Upper lobe of left lung (tissue), 6 donors: ENCODE results near the gene ST8SIA6. TPM values are rescaled to one million over a fixed set of nuclear protein-coding genes. Genes with fewer than 3 reads are reported as not detected.

Experiments
- ATAC-seq, 2 donors: fragments of 200-7000 bp; cut with Tn5 transposase; one replicate each; pipeline ENCODE4 v1.9.1; 2022; ENCODE audit warnings: mild to moderate bottlenecking in 2 of 2, moderate library complexity in 2 of 2; ENCODE audit not compliant: low FRiP score in 2 of 2
- DNase-seq, 2 donors: peaks; one replicate each; pipeline ENCODE4 v3.0.0-alpha.2; 2019 to 2020
- H3K27ac ChIP-seq, 4 donors: fragments of 200-600 bp; sonication (generic); one replicate each; pipeline ENCODE4 v1.5.1; 2016 to 2019
- H3K27me3 ChIP-seq, 4 donors: fragments of 200-600 bp; sonication (generic); one replicate each; pipeline ENCODE4 v1.5.1; 2017 to 2019
- H3K36me3 ChIP-seq, 4 donors: fragments of 200-600 bp; sonication (generic); one replicate each; pipeline ENCODE4 v1.5.1; 2016 to 2019
- H3K4me1 ChIP-seq, 4 donors: fragments of 200-600 bp; sonication (generic); one replicate each; pipeline ENCODE4 v1.5.1; 2018 to 2019
- H3K4me3 ChIP-seq, 4 donors: fragments of 200-600 bp; sonication (generic); one replicate each; pipeline ENCODE4 v1.5.1; 2017 to 2019; ENCODE audit warnings: mild to moderate bottlenecking in 2 of 4, moderate library complexity in 1 of 4
- H3K9me3 ChIP-seq, 4 donors: fragments of 200-600 bp; sonication (generic); one replicate each; pipeline ENCODE4 v1.5.1; 2018 to 2019
- EP300 ChIP-seq, 4 donors: sonication (generic); formaldehyde crosslinking; IDR thresholded peaks; one replicate each; pipeline ENCODE4 v1.5.1; 2017; ENCODE audit warnings: antibody characterized with exemption in 4 of 4, control low read depth in 2 of 4
- POLR2A ChIP-seq, 4 donors: fragments of 450-650 bp; IDR thresholded peaks; one replicate each; pipeline ENCODE4 v1.5.1; 2016 to 2017; ENCODE audit warnings: antibody characterized with exemption in 4 of 4, mild to moderate bottlenecking in 2 of 4
- POLR2AphosphoS5 ChIP-seq, 2 donors: sonication (generic); formaldehyde crosslinking; IDR thresholded peaks; one replicate each; pipeline ENCODE4 v1.5.1; 2017; ENCODE audit warnings: antibody characterized with exemption in 2 of 2
- WGBS, 2 donors: methylation state at CpG; one replicate each; pipeline ENCODE4 v1.1.5; 2017 to 2018; 5-methylcytosine and 5-hydroxymethylcytosine counted together
- total RNA-seq, 6 donors: library from RNA; depleted of rRNA in 4 of 6; stranded (reverse); fragments of >200 nt in 4 of 6; gene quantifications; one replicate each; pipeline versions ENCODE4 v1.1.0 to v1.2.1, GENCODE V29; 2016 to 2021
- TF ChIP-seq, protein P1 (sequence below), 6 experiments: fragments of 450-650 bp in 4 of 6; fragments of 200-600 bp in 2 of 6; sonication (generic) in 2 of 6; IDR thresholded peaks; one replicate each; pipeline ENCODE4 v1.5.1; 2016 to 2019; ENCODE audit warnings: antibody characterized with exemption in 6 of 6
- donor health status: DM: no; HTN: no; CAD: no; lungs with moderate emphysema.
- donor health status: DM: no; HTN: yes; CAD: no; lungs with severe emphysema.

The ST8SIA6 gene
- total RNA-seq, 6 donors from 2014 or later: 5.5 to 12.6 (median 7.0) TPM

DNA sequence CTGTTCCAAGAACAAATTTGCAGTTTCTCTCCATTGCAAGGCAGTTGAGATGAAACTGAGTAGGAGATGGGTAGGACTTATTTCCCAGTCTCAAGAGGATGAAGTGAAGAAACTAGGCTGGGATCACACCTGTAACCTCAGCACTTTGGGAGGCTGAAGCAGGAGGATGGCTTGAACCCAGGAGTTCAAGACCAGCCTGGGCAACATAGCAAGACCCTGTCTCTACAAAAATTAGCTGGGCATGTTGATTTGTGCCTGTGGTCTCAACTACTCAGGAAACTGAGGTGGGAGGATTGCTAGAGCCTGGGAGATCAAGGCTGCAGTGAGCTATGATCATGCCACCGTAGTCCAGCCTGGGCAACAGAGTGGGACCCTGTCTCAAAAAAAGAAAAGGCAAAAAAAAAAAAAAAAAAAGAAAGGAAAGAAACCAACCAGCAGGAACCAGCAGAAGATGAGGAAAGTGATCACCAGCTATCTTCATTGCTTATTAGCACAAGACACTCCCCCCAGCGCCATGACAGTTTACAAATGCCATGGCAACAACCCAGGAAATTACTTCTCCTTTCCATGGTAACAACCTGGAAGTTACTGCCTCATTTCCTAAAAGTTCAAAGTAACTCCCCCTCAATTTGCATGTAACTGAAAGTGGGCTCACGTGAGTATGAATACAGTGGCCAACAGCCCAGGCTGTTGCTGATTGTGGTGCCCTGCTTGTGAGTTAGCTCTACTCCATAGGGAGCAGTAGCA is 18.3 kb upstream of the ST8SIA6 start:
- WGBS, 2 donors: 82 to 86% methylated on average over 3 of the region's 3 CpGs
- Histone ChIP-seq H3K27ac (no peak overlapping the region), H3K4me3 (no peak overlapping the region), H3K4me1 (peaks cover 0 to 4% (median 0%) of the 10 kb centered on the region in 4 donors), H3K9me3 (no peaks in the 10 kb centered on the region), H3K36me3 (no peaks in the 10 kb centered on the region), H3K27me3 (no peaks in the 10 kb centered on the region)
- DNase-seq (no peak), ATAC-seq (peak in 1 of 2 donors; percentile 10)
- TF ChIP-seq, protein P1, sequence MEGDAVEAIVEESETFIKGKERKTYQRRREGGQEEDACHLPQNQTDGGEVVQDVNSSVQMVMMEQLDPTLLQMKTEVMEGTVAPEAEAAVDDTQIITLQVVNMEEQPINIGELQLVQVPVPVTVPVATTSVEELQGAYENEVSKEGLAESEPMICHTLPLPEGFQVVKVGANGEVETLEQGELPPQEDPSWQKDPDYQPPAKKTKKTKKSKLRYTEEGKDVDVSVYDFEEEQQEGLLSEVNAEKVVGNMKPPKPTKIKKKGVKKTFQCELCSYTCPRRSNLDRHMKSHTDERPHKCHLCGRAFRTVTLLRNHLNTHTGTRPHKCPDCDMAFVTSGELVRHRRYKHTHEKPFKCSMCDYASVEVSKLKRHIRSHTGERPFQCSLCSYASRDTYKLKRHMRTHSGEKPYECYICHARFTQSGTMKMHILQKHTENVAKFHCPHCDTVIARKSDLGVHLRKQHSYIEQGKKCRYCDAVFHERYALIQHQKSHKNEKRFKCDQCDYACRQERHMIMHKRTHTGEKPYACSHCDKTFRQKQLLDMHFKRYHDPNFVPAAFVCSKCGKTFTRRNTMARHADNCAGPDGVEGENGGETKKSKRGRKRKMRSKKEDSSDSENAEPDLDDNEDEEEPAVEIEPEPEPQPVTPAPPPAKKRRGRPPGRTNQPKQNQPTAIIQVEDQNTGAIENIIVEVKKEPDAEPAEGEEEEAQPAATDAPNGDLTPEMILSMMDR (IDR thresholded peaks at IDR 0.05): no peak
- no peak for TF ChIP-seq EP300 (IDR thresholded peaks at IDR 0.05)
- no peak for TF ChIP-seq POLR2A (IDR thresholded peaks at IDR 0.05)
- TF ChIP-seq POLR2AphosphoS5 (IDR thresholded peaks at IDR 0.05): no peak

DNA sequence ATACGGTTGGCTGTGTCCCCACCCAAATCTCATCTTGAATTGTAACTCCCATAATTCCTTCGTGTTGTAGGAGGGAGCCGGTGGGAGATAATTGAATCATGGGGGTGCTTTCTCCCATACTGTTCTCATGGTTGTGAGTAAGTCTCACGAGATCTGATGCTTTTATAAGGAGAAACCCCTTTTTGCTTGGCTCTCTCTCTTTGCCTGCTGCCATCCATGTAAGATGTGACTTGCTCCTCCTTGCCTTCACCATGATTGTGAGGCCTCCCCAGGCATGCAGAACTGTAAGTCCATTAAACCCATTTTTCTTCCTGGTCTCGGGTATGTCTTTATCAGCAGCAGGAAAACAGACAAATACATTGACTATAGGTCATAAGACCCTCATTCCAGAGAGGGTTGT is 15.9 kb upstream of the ST8SIA6 start:
- Histone ChIP-seq H3K4me1 (no peaks in the 10 kb centered on the region), H3K27ac (no peak overlapping the region), H3K27me3 (no peaks in the 10 kb centered on the region), H3K36me3 (no peaks in the 10 kb centered on the region), H3K9me3 (no peaks in the 10 kb centered on the region), H3K4me3 (no peak overlapping the region)
- TF ChIP-seq EP300 (IDR thresholded peaks at IDR 0.05): no peak
- TF ChIP-seq POLR2A (IDR thresholded peaks at IDR 0.05): no peak
- no peak for TF ChIP-seq POLR2AphosphoS5 (IDR thresholded peaks at IDR 0.05)
- TF ChIP-seq, protein P1 (IDR thresholded peaks at IDR 0.05): no peak
- 92 to 93% methylated on average over 5 of the region's 5 CpGs for WGBS, 2 donors
- DNase-seq: no peak
- no peak for ATAC-seq

DNA sequence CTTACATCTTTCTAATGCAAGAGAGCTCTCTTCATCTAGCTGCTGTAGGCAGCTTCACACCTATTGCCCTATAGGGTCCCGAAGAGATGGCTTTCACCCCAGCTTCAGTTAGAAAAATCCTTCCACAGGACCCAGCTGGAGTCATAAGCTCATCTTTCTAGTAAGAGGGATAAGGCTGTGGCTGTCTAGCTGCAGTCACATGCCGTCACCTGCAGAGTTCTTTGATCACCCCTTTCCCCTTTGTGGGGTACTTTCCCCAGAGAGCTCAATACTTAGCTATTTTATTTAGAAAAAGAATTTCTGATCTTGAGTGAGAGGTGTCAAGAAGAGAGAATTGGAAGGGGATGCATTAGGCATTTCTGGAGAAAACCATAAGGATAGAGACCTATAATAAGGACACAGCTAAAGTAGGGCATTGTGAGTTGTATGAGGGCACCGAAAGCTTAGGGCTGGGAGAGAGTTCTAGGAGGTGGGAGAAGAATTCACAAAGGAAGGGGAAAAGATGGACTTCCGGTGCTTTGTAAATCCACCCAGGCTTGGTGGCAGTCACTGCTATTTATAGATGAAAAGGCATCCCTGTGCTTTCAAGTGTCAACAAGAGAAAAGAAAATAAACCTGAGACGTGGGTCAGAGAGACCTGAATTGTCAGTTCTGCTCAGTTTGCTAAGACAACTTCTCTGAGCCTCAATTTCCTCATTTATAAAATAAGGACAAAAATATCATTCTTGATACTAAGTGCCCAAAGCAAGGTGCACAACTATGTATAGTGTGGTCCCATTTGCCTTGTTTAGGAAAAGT is 11.1 kb upstream of the ST8SIA6 start:
- H3K4me1 ChIP-seq: no peaks in the 10 kb centered on the region
- DNase-seq (no peak), ATAC-seq (no peak)
- no peak overlapping the region for H3K4me3 ChIP-seq
- no peak overlapping the region for H3K27ac ChIP-seq
- no peaks in the 10 kb centered on the region for H3K36me3 ChIP-seq
- 65 to 66% methylated on average over 5 of the region's 5 CpGs for WGBS, 2 donors
- no peaks in the 10 kb centered on the region for H3K27me3 ChIP-seq
- no peaks in the 10 kb centered on the region for H3K9me3 ChIP-seq
- TF ChIP-seq POLR2A (IDR thresholded peaks at IDR 0.05): no peak
- TF ChIP-seq, protein P1 (IDR thresholded peaks at IDR 0.05): no peak
- no peak for TF ChIP-seq POLR2AphosphoS5 (IDR thresholded peaks at IDR 0.05)
- no peak for TF ChIP-seq EP300 (IDR thresholded peaks at IDR 0.05)

DNA sequence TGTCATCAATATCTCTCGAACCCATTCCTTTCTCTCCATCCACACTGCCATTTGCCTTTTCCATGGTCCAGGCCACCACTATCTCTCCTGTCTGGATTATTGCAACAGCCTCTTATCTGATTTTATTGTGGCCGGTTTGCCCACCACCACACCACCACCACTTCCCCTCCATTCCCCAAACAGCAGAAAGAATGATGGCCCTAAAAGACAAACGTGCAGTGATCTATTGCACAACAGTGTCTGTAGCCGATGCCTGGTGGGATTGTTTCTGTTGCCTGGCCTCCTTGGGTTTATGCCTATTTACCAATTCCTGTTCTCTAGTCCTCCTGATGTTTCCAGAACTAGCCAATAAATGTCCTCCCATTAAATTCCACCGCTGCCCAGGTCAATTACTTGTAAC is 10.2 kb upstream of the ST8SIA6 start:
- ATAC-seq (no peak), DNase-seq (no peak)
- no peak overlapping the region for H3K27ac ChIP-seq
- no peaks in the 10 kb centered on the region for H3K9me3 ChIP-seq
- H3K27me3 ChIP-seq: no peaks in the 10 kb centered on the region
- WGBS, 2 donors: 71 to 79% methylated on average over 5 of the region's 5 CpGs
- no peak overlapping the region for H3K4me3 ChIP-seq
- H3K4me1 ChIP-seq: no peaks in the 10 kb centered on the region
- TF ChIP-seq POLR2AphosphoS5 (IDR thresholded peaks at IDR 0.05): no peak
- TF ChIP-seq, protein P1 (IDR thresholded peaks at IDR 0.05): no peak
- no peak for TF ChIP-seq EP300 (IDR thresholded peaks at IDR 0.05)
- no peak for TF ChIP-seq POLR2A (IDR thresholded peaks at IDR 0.05)
- no peaks in the 10 kb centered on the region for H3K36me3 ChIP-seq
